Mucosa of descending colon (tissue), 3 donors: Measurements from ENCODE around the gene C1QTNF8. TPM values are rescaled to one million over a fixed set of nuclear protein-coding genes. Genes with fewer than 3 reads are reported as not detected.

Experiments used
- ATAC-seq: fragments of 200-7000 bp; cut with Tn5 transposase; one replicate; pipeline ENCODE4 v1.9.1; 2020; ENCODE audit warnings: mild to moderate bottlenecking, moderate library complexity
- DNase-seq, 3 donors: peaks; one replicate each; pipeline ENCODE4 v3.0.0-alpha.2; 2020
- H3K36me3 ChIP-seq: fragments of 200-600 bp; one replicate; pipeline ENCODE4 v1.8.0; 2021; ENCODE audit warnings: low read depth, mild to moderate bottlenecking
- H3K4me1 ChIP-seq: fragments of 200-600 bp; one replicate; pipeline ENCODE4 v1.8.0; 2021; ENCODE audit warnings: low read depth, mild to moderate bottlenecking
- H3K4me3 ChIP-seq: fragments of 200-600 bp; one replicate; pipeline ENCODE4 v1.8.0; 2021; ENCODE audit warnings: mild to moderate bottlenecking
- H3K9me3 ChIP-seq: fragments of 200-600 bp; one replicate; pipeline ENCODE4 v1.8.0; 2021; ENCODE audit warnings: mild to moderate bottlenecking
- CTCF ChIP-seq: fragments of 200-600 bp; IDR thresholded peaks from one replicate; pipeline ENCODE4 v1.8.0; 2022; ENCODE audit warnings: antibody characterized with exemption, mild to moderate bottlenecking
- intact Hi-C, 2 donors: fragments of 100-400 bp; cut with DNase I in 1 of 2; cut with micrococcal nuclease in 1 of 2; formaldehyde crosslinking; loops; one replicate each; pipeline versions ENCODE4 v1.11.0 to v1.11.1; 2022; cut with DNase I, micrococcal nuclease
- total RNA-seq, 3 donors: library from RNA; stranded (reverse); fragmentation: NEBNext Ultra II Directional in 2 of 3; extraction: Animal tissue kit (Norgen Biotek cat#: 25700) in 2 of 3; gene quantifications; one replicate each; pipeline versions ENCODE4 v1.2.1 to v1.2.4, GENCODE V29; 2021 to 2023
- donor health status: DM: no; HTN: no; CAD: no; lungs with moderate emphysema.
- donor health status: DM: no; HTN: no; CAD: no.
- donor health status: DM: no; HTN: yes; CAD: no.

Gene C1QTNF8
- total RNA-seq, 3 donors from 2014 or later, result not detected

- TF ChIP-seq CTCF, result no peak
- no peaks in the 10 kb centered on the region for H3K9me3 ChIP-seq
- ATAC-seq, result no peak
- no peak for DNase-seq
- no peaks in the 10 kb centered on the region for H3K4me1 ChIP-seq
- no peak overlapping the region for H3K4me3 ChIP-seq
- H3K36me3 ChIP-seq, result no peaks in the 10 kb centered on the region
- intact Hi-C loops, result loop anchor here in 1 of 2 donors (10.0 kb wide), 2 partner anchors 236 to 336 kb away; partner anchors contain the start of gene METRN
These were observed 45.1 kb downstream of the C1QTNF8 start for GRCh38 chr16:1050921-1051320.

- no peak for DNase-seq
- no peak for ATAC-seq
- TF ChIP-seq CTCF, result no peak
- Histone ChIP-seq H3K9me3 (no peaks in the 10 kb centered on the region), H3K4me3 (no peak overlapping the region), H3K36me3 (no peaks in the 10 kb centered on the region), H3K4me1 (no peaks in the 10 kb centered on the region)
- intact Hi-C loops, result loop anchor here in 1 of 2 donors (10.0 kb wide), 2 partner anchors 236 to 336 kb away; partner anchors contain the start of gene METRN
These were observed 45.5 kb downstream of the C1QTNF8 start for GRCh38 chr16:1050516-1050915.

GRCh38 chr16:1049976-1050247, 46.1 kb downstream of the C1QTNF8 start:
- Histone ChIP-seq H3K4me3 (no peak overlapping the region), H3K36me3 (no peaks in the 10 kb centered on the region), H3K4me1 (no peaks in the 10 kb centered on the region), H3K9me3 (no peaks in the 10 kb centered on the region)
- DNase-seq (no peak), ATAC-seq (no peak)
- TF ChIP-seq CTCF, result no peak
- intact Hi-C loops, result loop anchor here in 1 of 2 donors (10.0 kb wide), 2 partner anchors 235 to 335 kb away; partner anchors contain the start of gene METRN

GRCh38 chr16:1049113-1049975, 46.7 kb downstream of the C1QTNF8 start:
- no peak overlapping the region for H3K4me3 ChIP-seq
- no peak for TF ChIP-seq CTCF
- intact Hi-C loops, result no loop called here
- H3K36me3 ChIP-seq, result no peaks in the 10 kb centered on the region
- ATAC-seq (no peak), DNase-seq (no peak)
- H3K4me1 ChIP-seq, result no peaks in the 10 kb centered on the region
- H3K9me3 ChIP-seq, result no peaks in the 10 kb centered on the region

- no peak for TF ChIP-seq CTCF
- DNase-seq (peak in 1 of 3 donors; percentile 31), ATAC-seq (peak; percentile 64)
- intact Hi-C loops, result no loop called here
- Histone ChIP-seq H3K4me3 (no peak overlapping the region), H3K36me3 (no peaks in the 10 kb centered on the region), H3K4me1 (no peaks in the 10 kb centered on the region), H3K9me3 (no peaks in the 10 kb centered on the region)
These were observed 47.5 kb downstream of the C1QTNF8 start for GRCh38 chr16:1048442-1049112.
